ENCODE data around the gene PCID2. TPM values are rescaled to one million over a fixed set of nuclear protein-coding genes. Genes with fewer than 3 reads are reported as not detected.

The PCID2 gene
- polyA plus RNA-seq, 1 donor from 2014 or later = 81.3 TPM

- Histone ChIP-seq H3K9me3 (ENCODE audit: low read length) (no peaks in the 10 kb centered on the region), H2AFZ (ENCODE audit: low read depth, low read length) (no peak overlapping the region), H3K27me3 (ENCODE audit: insufficient read depth, low read depth, low read length) (peaks cover 12% of the 10 kb centered on the region), H3K36me3 (ENCODE audit: insufficient read depth, low read length) (no peaks in the 10 kb centered on the region), H3K79me2 (replicated peaks; ENCODE audit: insufficient read depth, low read length) (no peaks in the 10 kb centered on the region), H3K9me2 (ENCODE audit: insufficient read depth, low read length) (no peaks in the 10 kb centered on the region), H3K4me3 (ENCODE audit: low read length) (no peak overlapping the region), H3K9ac (ENCODE audit: low read length) (no peak overlapping the region), H3K4me2 (ENCODE audit: low read length) (no peak overlapping the region), H3F3A (ENCODE audit: insufficient read depth, low read length, poor library complexity, severe bottlenecking) (no peaks in the 10 kb centered on the region), H4K20me1 (ENCODE audit: insufficient read depth) (no peaks in the 10 kb centered on the region), H3K27ac (ENCODE audit: low read length) (no peak overlapping the region)
- TF ChIP-seq CTCF (IDR thresholded peaks at IDR 0.05; ENCODE audit: poor library complexity, severe bottlenecking) (no peak), EP300 (conservative IDR thresholded peaks at IDR 0.05; ENCODE audit: poor library complexity, severe bottlenecking) (no peak), TAF1 (IDR thresholded peaks at IDR 0.05; ENCODE audit: low read depth) (no peak), RAD21 (conservative IDR thresholded peaks at IDR 0.05) (no peak), REST (IDR thresholded peaks at IDR 0.05; ENCODE audit: borderline replicate concordance) (no peak), POLR2AphosphoS5 (IDR thresholded peaks at IDR 0.05) (no peak), EZH2 (IDR thresholded peaks at IDR 0.05; ENCODE audit: borderline replicate concordance, insufficient read depth, low read length, poor library complexity, severe bottlenecking) (no peak), MXI1 (conservative IDR thresholded peaks at IDR 0.05; ENCODE audit: poor library complexity, severe bottlenecking) (no peak), SMC3 (conservative IDR thresholded peaks at IDR 0.05; ENCODE audit: poor library complexity) (no peak)
Measured at GRCh38 chr13:113157206-113157928, 51.1 kb downstream of the PCID2 start.

GRCh38 chr13:113155982-113156655 lies 52.4 kb downstream of the PCID2 start:
- no peak overlapping the region for H3K27ac ChIP-seq (ENCODE audit: low read length)
- no peaks in the 10 kb centered on the region for H4K20me1 ChIP-seq (ENCODE audit: insufficient read depth)
- H3F3A ChIP-seq (ENCODE audit: insufficient read depth, low read length, poor library complexity, severe bottlenecking) = no peaks in the 10 kb centered on the region
- no peak overlapping the region for H3K4me2 ChIP-seq (ENCODE audit: low read length)
- TF ChIP-seq SMC3 (conservative IDR thresholded peaks at IDR 0.05; ENCODE audit: poor library complexity) = no peak
- TF ChIP-seq MXI1 (conservative IDR thresholded peaks at IDR 0.05; ENCODE audit: poor library complexity, severe bottlenecking) = no peak
- no peak for TF ChIP-seq EZH2 (IDR thresholded peaks at IDR 0.05; ENCODE audit: borderline replicate concordance, insufficient read depth, low read length, poor library complexity, severe bottlenecking)
- no peak for TF ChIP-seq CTCF (IDR thresholded peaks at IDR 0.05; ENCODE audit: poor library complexity, severe bottlenecking)
- TF ChIP-seq RAD21 (conservative IDR thresholded peaks at IDR 0.05) = no peak
- no peak for TF ChIP-seq POLR2AphosphoS5 (IDR thresholded peaks at IDR 0.05)
- TF ChIP-seq EP300 (conservative IDR thresholded peaks at IDR 0.05; ENCODE audit: poor library complexity, severe bottlenecking) = no peak
- no peak for TF ChIP-seq TAF1 (IDR thresholded peaks at IDR 0.05; ENCODE audit: low read depth)
- TF ChIP-seq REST (IDR thresholded peaks at IDR 0.05; ENCODE audit: borderline replicate concordance) = no peak
- no peak overlapping the region for H3K9ac ChIP-seq (ENCODE audit: low read length)
- no peaks in the 10 kb centered on the region for H3K36me3 ChIP-seq (ENCODE audit: insufficient read depth, low read length)
- no peaks in the 10 kb centered on the region for H3K9me3 ChIP-seq (ENCODE audit: low read length)
- no peak overlapping the region for H2AFZ ChIP-seq (ENCODE audit: low read depth, low read length)
- peaks cover 16% of the 10 kb centered on the region for H3K27me3 ChIP-seq (ENCODE audit: insufficient read depth, low read depth, low read length)
- no peak overlapping the region for H3K4me3 ChIP-seq (ENCODE audit: low read length)
- no peaks in the 10 kb centered on the region for H3K9me2 ChIP-seq (ENCODE audit: insufficient read depth, low read length)
- no peaks in the 10 kb centered on the region for H3K79me2 ChIP-seq (replicated peaks; ENCODE audit: insufficient read depth, low read length)
